Mammary epithelial cell (primary cell): ENCODE measurements around the gene TP53RK.

ENCODE experiments used
- CTCF ChIP-seq, 2 donors: IDR thresholded peaks in 1 of 2; conservative IDR thresholded peaks in 1 of 2; 2 replicates each; pipeline ENCODE4 v1.5.1; 2011 to 2012; ENCODE audit warnings: inconsistent platforms in 2 of 2, low read length in 2 of 2, mild to moderate bottlenecking in 2 of 2, control low read depth in 1 of 2, low read depth in 1 of 2; ENCODE audit not compliant: insufficient read depth in 1 of 2; ENCODE audit errors: extremely low read depth in 1 of 2
- EZH2 ChIP-seq: IDR thresholded peaks from 2 replicates; pipeline ENCODE4 v1.6.1; 2012; ENCODE audit warnings: low read length, inconsistent platforms, borderline replicate concordance

GRCh38 chr20:46650575-46651090, 38.6 kb downstream of the TP53RK start:
- TF ChIP-seq CTCF (conservative IDR thresholded peaks at IDR 0.05 in 1 of 2, IDR thresholded peaks at IDR 0.05 in 1 of 2; ENCODE audit: extremely low read depth in 1 of 2, insufficient read depth in 1 of 2, low read depth in 1 of 2, low read length in 2 of 2), result no peak
- TF ChIP-seq EZH2, result no peak
